ENCODE results near the gene KRT6B.

KRT6B gene

GRCh38 chr12:52439420-52439819 lies 12.5 kb downstream of the KRT6B start:
- no peak for DNase-seq (ENCODE audit: low spot score)
- no peak for TF ChIP-seq CTCF (IDR thresholded peaks at IDR 0.05; ENCODE audit: extremely low read depth, missing control alignments)

- no peak for DNase-seq (ENCODE audit: low spot score)
- TF ChIP-seq CTCF (IDR thresholded peaks at IDR 0.05; ENCODE audit: extremely low read depth, missing control alignments), result no peak
These were observed 13.3 kb downstream of the KRT6B start for GRCh38 chr12:52438305-52439301.

- no peak for TF ChIP-seq CTCF (IDR thresholded peaks at IDR 0.05; ENCODE audit: extremely low read depth, missing control alignments)
- no peak for DNase-seq (ENCODE audit: low spot score)
These were observed 14.4 kb downstream of the KRT6B start for GRCh38 chr12:52437508-52437907.

GRCh38 chr12:52436828-52437474 lies 15.0 kb downstream of the KRT6B start:
- DNase-seq (ENCODE audit: low spot score), result no peak
- TF ChIP-seq CTCF (IDR thresholded peaks at IDR 0.05; ENCODE audit: extremely low read depth, missing control alignments), result no peak

GRCh38 chr12:52436000-52436827 lies 15.7 kb downstream of the KRT6B start:
- no peak for DNase-seq (ENCODE audit: low spot score)
- no peak for TF ChIP-seq CTCF (IDR thresholded peaks at IDR 0.05; ENCODE audit: extremely low read depth, missing control alignments)

GRCh38 chr12:52435659-52435999 lies 16.3 kb downstream of the KRT6B start:
- TF ChIP-seq CTCF (IDR thresholded peaks at IDR 0.05; ENCODE audit: extremely low read depth, missing control alignments), result no peak
- no peak for DNase-seq (ENCODE audit: low spot score)

All from GM20000 (cell line).